GM18498 (cell line): ENCODE measurements around the gene F3.

Source experiments
- ATAC-seq: cut with Tn5 transposase; IDR thresholded peaks from one replicate; pipeline ENCODE4 v1.9.1; 2021; ENCODE audit warnings: mild to moderate bottlenecking, moderate library complexity; ENCODE audit not compliant: unreplicated experiment

The F3 gene

DNA sequence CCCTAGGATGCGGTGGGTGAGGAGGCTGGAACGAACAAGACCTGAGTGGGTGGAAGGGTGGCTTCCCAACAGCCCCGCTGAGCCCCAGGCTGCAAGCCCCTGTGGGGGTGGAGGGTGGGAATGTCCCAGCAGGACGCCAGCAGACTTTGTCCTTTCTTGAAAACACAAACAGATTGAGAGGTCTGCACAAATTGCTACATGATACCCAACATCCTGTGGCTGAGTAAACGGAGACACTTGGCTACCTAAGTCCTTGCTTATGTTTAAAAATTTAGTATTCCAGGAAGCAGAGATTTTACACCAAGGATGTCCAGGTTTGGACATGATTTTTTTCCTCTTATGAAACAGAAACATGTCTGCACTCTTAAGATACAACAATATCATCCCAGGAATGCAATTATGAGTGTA, 11.8 kb upstream of the F3 start:
- ATAC-seq, result no peak

GRCh38 chr1:94552071-94552586, 10.6 kb upstream of the F3 start:
- no peak for ATAC-seq

DNA sequence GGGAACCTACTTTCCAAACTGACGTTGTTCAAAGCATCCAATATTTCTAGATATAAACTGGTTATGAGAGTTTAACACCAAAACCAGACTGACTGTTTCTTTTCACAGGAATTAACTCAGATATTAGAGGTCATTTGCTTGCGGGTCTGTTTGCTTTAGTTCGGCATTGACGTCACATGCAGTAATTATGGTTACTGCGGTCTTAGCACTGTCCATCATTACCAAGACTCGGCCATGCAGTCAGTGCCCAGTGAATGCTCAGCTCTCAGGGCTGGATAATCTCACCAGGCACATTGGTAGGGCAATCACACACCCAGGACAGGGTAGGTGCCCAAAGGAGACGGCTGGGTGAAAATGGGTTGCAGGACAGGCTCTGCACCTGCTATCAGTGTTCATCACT, 9.9 kb upstream of the F3 start:
- no peak for ATAC-seq

- no peak for ATAC-seq
Measured at GRCh38 chr1:94550800-94551241, 9.3 kb upstream of the F3 start.

GRCh38 chr1:94550396-94550795, 8.8 kb upstream of the F3 start:
- no peak for ATAC-seq

GRCh38 chr1:94549706-94550105, 8.1 kb upstream of the F3 start:
- ATAC-seq, result no peak

GRCh38 chr1:94544706-94545490, 3.3 kb upstream of the F3 start:
- ATAC-seq, result no peak

GRCh38 chr1:94543893-94544635, 2.5 kb upstream of the F3 start:
- ATAC-seq, result no peak

GRCh38 chr1:94543001-94543400, 1.4 kb upstream of the F3 start:
- no peak for ATAC-seq

DNA sequence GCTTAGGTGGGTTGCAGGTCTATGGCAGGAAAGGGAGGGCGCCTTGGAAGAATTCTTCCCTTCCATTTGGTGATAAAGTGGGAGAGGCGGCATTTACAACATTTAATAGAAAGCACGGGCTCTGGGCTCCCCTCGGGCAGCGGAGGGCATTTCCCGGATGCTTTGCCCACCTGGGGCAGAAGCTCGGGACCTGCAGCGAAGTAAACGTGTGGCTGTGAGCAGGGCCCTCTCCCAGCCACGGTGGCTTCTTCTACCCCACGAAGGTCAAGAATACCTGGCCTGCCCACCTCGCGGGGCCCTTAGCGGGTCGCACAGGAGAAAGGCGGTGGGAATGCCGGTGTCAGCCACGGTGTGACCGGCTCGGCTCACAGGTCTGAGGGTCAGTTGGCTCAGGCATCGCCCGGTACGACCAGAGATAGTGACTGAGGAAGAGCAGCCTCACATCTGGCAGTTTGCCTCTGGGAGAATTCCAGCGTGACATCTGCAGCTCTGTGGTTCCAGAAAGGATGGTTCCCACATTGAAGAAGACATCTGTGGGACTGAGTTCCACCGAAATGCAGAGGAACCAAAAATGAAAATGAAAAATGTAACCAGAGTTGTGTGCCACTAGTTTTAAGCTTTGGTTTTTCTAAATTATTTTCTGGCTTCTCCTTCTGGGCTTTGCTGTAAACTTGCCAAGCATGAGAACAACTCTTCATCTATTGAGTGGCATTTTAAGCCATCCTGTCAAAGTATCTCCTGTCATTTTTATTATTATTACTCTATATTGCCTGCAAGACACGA, 720 bp upstream of the F3 start:
- ATAC-seq, result peak; percentile 40

- ATAC-seq, result no peak
Measured at GRCh38 chr1:94540440-94541245, 916 bp downstream of the F3 start.

DNA sequence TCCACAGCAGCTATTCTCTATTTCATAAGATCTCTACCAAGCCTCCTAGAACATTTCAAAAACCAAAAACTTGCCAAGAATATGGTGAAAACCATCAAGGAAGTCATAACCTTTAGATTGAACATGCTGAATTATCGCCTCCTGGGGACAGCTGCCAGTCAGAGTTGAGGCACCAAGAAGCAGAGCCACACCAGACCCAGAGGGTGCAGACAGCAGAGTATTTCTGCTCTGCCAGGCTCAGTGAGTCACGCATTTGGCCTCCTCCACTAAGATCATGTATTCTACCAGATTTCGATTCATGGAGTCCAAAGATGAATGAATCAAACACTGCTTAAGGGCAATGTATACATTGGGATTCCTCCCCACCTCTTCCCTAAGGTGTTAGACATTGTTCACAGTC, 2.1 kb downstream of the F3 start:
- no peak for ATAC-seq

- no peak for ATAC-seq
Measured at GRCh38 chr1:94538243-94538827, 3.2 kb downstream of the F3 start.

DNA sequence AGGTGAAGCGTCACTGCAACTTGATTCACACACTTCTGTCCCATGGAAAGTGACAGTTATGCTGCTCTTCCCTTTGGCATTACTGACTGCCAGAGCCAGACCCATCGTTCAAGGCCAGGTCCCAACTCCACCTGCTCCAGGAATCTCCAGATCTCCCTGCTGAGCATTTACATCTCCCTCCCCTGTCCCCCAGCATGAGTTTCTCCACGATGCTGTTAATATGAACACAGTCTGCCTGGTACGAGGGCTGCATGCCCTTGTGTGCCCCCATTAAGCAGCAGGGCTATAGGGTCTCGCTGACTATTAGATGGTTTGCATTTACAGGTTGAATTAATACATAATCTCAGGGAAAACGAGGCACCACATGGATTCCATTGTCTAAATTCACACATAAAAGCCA, 4.3 kb downstream of the F3 start:
- no peak for ATAC-seq

DNA sequence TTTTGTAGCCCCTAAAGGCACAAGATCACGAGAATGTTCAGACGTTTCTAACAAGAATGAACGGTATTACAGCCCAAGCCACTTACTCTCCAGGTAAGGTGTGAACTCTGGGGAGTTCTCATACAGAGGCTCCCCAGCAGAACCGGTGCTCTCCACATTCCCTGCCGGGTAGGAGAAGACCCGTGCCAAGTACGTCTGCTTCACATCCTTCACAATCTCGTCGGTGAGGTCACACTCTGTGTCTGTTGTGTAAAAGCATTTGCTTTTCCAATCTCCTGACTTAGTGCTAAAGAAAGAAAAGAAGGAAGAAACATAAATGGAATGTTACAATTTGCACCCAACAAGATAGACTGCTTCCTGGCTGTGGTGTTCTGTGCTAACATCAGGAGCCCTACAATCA, 5.7 kb downstream of the F3 start:
- no peak for ATAC-seq

- ATAC-seq, result no peak
Measured at GRCh38 chr1:94535095-94535494, 6.5 kb downstream of the F3 start.

- no peak for ATAC-seq
Measured at GRCh38 chr1:94532077-94532476, 9.5 kb downstream of the F3 start.

DNA sequence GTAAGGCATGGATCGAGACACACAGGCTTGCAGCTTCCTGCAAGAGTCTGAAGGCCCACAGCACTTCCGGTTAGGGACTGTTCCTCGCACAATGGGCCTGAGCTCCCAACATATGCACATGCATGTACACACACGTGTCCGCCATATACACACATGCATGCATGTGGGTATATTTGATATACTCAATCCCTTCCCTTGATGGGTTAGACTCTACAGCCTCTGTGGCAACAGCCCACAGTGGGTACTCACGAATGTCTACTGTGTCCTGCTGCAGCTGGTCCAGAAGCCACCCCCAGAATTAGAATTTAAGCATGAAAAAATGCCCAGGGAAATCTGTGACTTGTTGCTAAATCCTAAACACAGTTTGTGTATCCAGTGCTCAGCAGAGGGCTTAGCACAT, 9.9 kb downstream of the F3 start:
- ATAC-seq, result no peak

DNA sequence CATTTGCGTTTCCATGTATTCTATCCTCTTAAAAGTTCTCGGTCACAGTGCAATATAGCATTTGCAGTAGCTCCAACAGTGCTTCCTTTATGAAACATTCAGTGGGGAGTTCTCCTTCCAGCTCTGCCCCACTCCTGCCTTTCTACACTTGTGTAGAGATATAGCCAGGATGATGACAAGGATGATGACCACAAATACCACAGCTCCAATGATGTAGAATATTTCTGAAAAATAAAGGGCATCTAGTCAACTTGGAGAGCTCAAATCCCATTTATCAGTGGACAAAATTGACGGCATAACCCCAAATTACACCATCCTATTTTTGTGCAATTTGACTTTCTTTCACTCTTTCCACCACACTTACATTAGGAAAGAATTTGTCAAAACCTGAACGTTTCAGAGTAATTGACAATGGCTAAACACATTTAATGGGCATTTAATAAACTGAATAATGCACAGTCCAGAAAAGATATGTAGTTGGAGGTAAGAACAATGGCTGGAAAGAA, 11.1 kb downstream of the F3 start:
- no peak for ATAC-seq

GRCh38 chr1:94529416-94529815, 12.1 kb downstream of the F3 start:
- ATAC-seq, result no peak
